H9 (cell line): ENCODE measurements around the gene DAPK1. TPM values are rescaled to one million over a fixed set of nuclear protein-coding genes. Genes with fewer than 3 reads are reported as not detected.

Source experiments
- DNase-seq: peaks from one replicate; pipeline ENCODE4 v3.0.0-alpha.2; 2017
- H2AFZ ChIP-seq: one replicate; pipeline ENCODE4 v1.6.1; 2013; ENCODE audit warnings: mild to moderate bottlenecking, low read length, control low read depth, moderate library complexity
- H2AK5ac ChIP-seq: 2 replicates; pipeline ENCODE4 v1.6.1; 2013; ENCODE audit warnings: low read length, control low read depth, mixed read lengths; ENCODE audit not compliant: insufficient read length
- H2BK120ac ChIP-seq: one replicate; pipeline ENCODE4 v1.6.1; 2013; ENCODE audit warnings: low read depth, mild to moderate bottlenecking, low read length, control low read depth, inconsistent platforms; ENCODE audit not compliant: poor library complexity, severe bottlenecking
- H2BK12ac ChIP-seq: 2 replicates; pipeline ENCODE4 v1.6.1; 2013; ENCODE audit warnings: low read length, control low read depth, mixed read lengths, low read depth; ENCODE audit not compliant: insufficient read length
- H2BK15ac ChIP-seq: 2 replicates; pipeline ENCODE4 v1.6.1; 2013; ENCODE audit warnings: low read depth, low read length, control low read depth
- H2BK20ac ChIP-seq: one replicate; pipeline ENCODE4 v1.6.1; 2013; ENCODE audit warnings: low read depth, mild to moderate bottlenecking, low read length, control low read depth, inconsistent platforms; ENCODE audit not compliant: poor library complexity, severe bottlenecking
- H2BK5ac ChIP-seq: 2 replicates; pipeline ENCODE4 v1.6.1; 2013; ENCODE audit warnings: low read length, control low read depth, mixed read lengths; ENCODE audit not compliant: insufficient read length
- H3K14ac ChIP-seq: 2 replicates; pipeline ENCODE4 v1.6.1; 2013; ENCODE audit warnings: low read length, control low read depth; ENCODE audit not compliant: insufficient read depth
- H3K18ac ChIP-seq: 2 replicates; pipeline ENCODE4 v1.6.1; 2013; ENCODE audit warnings: low read depth, mild to moderate bottlenecking, mixed read lengths, low read length, control low read depth; ENCODE audit not compliant: insufficient read length
- H3K23ac ChIP-seq: 2 replicates; pipeline ENCODE4 v1.6.1; 2013; ENCODE audit warnings: low read length, control low read depth, mixed read lengths, low read depth; ENCODE audit not compliant: insufficient read length
- H3K23me2 ChIP-seq: 2 replicates; pipeline ENCODE4 v1.6.1; 2013; ENCODE audit warnings: low read depth, mild to moderate bottlenecking, mixed read lengths, low read length, control low read depth; ENCODE audit not compliant: insufficient read length, poor library complexity, severe bottlenecking
- H3K27ac ChIP-seq: 2 replicates; pipeline ENCODE4 v1.5.1; 2013; ENCODE audit warnings: low read length, control low read depth, mixed read lengths, low read depth; ENCODE audit not compliant: insufficient read length
- H3K27me3 ChIP-seq: 2 replicates; pipeline ENCODE4 v1.6.1; 2013; ENCODE audit warnings: low read length, control low read depth, inconsistent platforms; ENCODE audit not compliant: insufficient read depth
- H3K4ac ChIP-seq: 2 replicates; pipeline ENCODE4 v1.6.1; 2013; ENCODE audit warnings: low read depth, mild to moderate bottlenecking, control low read depth, inconsistent platforms, low read length, moderate library complexity
- H3K4me1 ChIP-seq: 2 replicates; pipeline ENCODE4 v1.6.1; 2013; ENCODE audit warnings: low read length, control low read depth, inconsistent platforms; ENCODE audit not compliant: insufficient read depth
- H3K4me2 ChIP-seq: 2 replicates; pipeline ENCODE4 v1.6.1; 2013; ENCODE audit warnings: low read length, control low read depth, mixed read lengths; ENCODE audit not compliant: insufficient read length, insufficient read depth
- H3K56ac ChIP-seq: 2 replicates; pipeline ENCODE4 v1.6.1; 2013; ENCODE audit warnings: low read depth, mild to moderate bottlenecking, mixed read lengths, low read length, control low read depth; ENCODE audit not compliant: insufficient read length
- H3K79me1 ChIP-seq: 2 replicates; pipeline ENCODE4 v1.6.1; 2013; ENCODE audit warnings: low read depth, mild to moderate bottlenecking, moderate library complexity, low read length, control low read depth, inconsistent platforms; ENCODE audit not compliant: insufficient read depth, poor library complexity, severe bottlenecking
- H3K79me2 ChIP-seq: 2 replicates; pipeline ENCODE4 v1.6.1; 2013; ENCODE audit warnings: low read length, control low read depth, inconsistent platforms; ENCODE audit not compliant: insufficient read depth
- H3K9ac ChIP-seq: 2 replicates; pipeline ENCODE4 v1.6.1; 2013; ENCODE audit warnings: low read length, control low read depth, mixed read lengths; ENCODE audit not compliant: insufficient read length; ENCODE audit errors: extremely low read depth
- H3K9me3 ChIP-seq: one replicate; pipeline ENCODE4 v1.6.1; 2013; ENCODE audit warnings: low read depth, low read length, inconsistent platforms; ENCODE audit not compliant: control insufficient read depth
- H3T11ph ChIP-seq: one replicate; pipeline ENCODE4 v1.6.1; 2013; ENCODE audit warnings: mild to moderate bottlenecking, low read length, control low read depth, inconsistent platforms
- H4K20me1 ChIP-seq: one replicate; pipeline ENCODE4 v1.6.1; 2013; ENCODE audit not compliant: control insufficient read depth, insufficient read length, insufficient read depth
- H4K5ac ChIP-seq: 2 replicates; pipeline ENCODE4 v1.6.1; 2013; ENCODE audit warnings: low read depth, mild to moderate bottlenecking, mixed read lengths, low read length, control low read depth; ENCODE audit not compliant: insufficient read length
- H4K8ac ChIP-seq: replicated peaks from 2 replicates; pipeline ENCODE4 v1.6.1; 2013; ENCODE audit warnings: low read length, control low read depth, mixed read lengths, low read depth; ENCODE audit not compliant: insufficient read length
- H4K91ac ChIP-seq: 2 replicates; pipeline ENCODE4 v1.6.1; 2013; ENCODE audit warnings: low read depth, mild to moderate bottlenecking, moderate library complexity, mixed read lengths, low read length, control low read depth; ENCODE audit not compliant: insufficient read length
- H3K27ac Mint-ChIP-seq, 3 experiments: 2 replicates in 2 of 3; 3 replicates in 1 of 3; pipeline ENCODE4 v1.8.0; 2020 to 2021; ENCODE audit warnings: mixed read lengths in 3 of 3, mild to moderate bottlenecking in 1 of 3, moderate library complexity in 1 of 3
- H3K27me3 Mint-ChIP-seq: 2 replicates; pipeline ENCODE4 v1.8.0; 2021; ENCODE audit warnings: low read depth, mild to moderate bottlenecking, moderate library complexity, mixed read lengths
- H3K36me3 Mint-ChIP-seq, 3 experiments: 2 replicates in 2 of 3; 3 replicates in 1 of 3; pipeline ENCODE4 v1.8.0; 2020 to 2021; ENCODE audit warnings: low read depth in 3 of 3, mixed read lengths in 3 of 3; ENCODE audit not compliant: insufficient read depth in 1 of 3
- H3K4me1 Mint-ChIP-seq, 2 experiments: 2 replicates each; pipeline ENCODE4 v1.8.0; 2020; ENCODE audit warnings: mixed read lengths in 2 of 2
- H3K4me3 Mint-ChIP-seq, 2 experiments: 2 replicates in 1 of 2; 3 replicates in 1 of 2; pipeline ENCODE4 v1.8.0; 2020 to 2021; ENCODE audit warnings: mild to moderate bottlenecking in 2 of 2, mixed read lengths in 2 of 2, moderate library complexity in 1 of 2
- H3K9me3 Mint-ChIP-seq, 2 experiments: 2 replicates in 1 of 2; 3 replicates in 1 of 2; pipeline ENCODE4 v1.8.0; 2020; ENCODE audit warnings: mild to moderate bottlenecking in 2 of 2, mixed read lengths in 2 of 2, moderate library complexity in 1 of 2
- CTCF ChIP-seq: fragments of 200-600 bp; sonication (generic); conservative IDR thresholded peaks from 3 replicates; pipeline ENCODE4 v1.8.0; 2021; ENCODE audit warnings: antibody characterized with exemption, mild to moderate bottlenecking
- WGBS: extraction: QIAGEN DNeasy Blood & Tissue Kit; methylation state at CpG from one replicate; pipeline ENCODE4 v1.1.7; 2013; ENCODE audit warnings: missing lambda C conversion rate, low lambda C conversion rate, mixed read lengths; ENCODE audit not compliant: insufficient read length; ENCODE audit errors: extremely low coverage; 5-methylcytosine and 5-hydroxymethylcytosine counted together
- total RNA-seq: library from RNA; stranded (reverse); gene quantifications from 2 replicates; pipeline ENCODE4 v1.2.1, GENCODE V29; 2021

DAPK1 gene
- total RNA-seq, 1 experiment from 2014 or later, result 79.4 TPM

GRCh38 chr9:87641067-87641466 is 143.4 kb downstream of the DAPK1 start:
- Histone ChIP-seq H2BK120ac (no peak overlapping the region), H4K8ac (no peak overlapping the region), H4K5ac (no peak overlapping the region)

More at GRCh38 chr9:87641067-87641466, 143.4 kb downstream of the DAPK1 start:
- H3K9me3 ChIP-seq, result no peaks in the 10 kb centered on the region
- H2BK15ac ChIP-seq, result no peak overlapping the region
- H3K27me3 ChIP-seq, result no peaks in the 10 kb centered on the region
- H2AK5ac ChIP-seq, result no peak overlapping the region
- H4K91ac ChIP-seq, result no peak overlapping the region
- Mint-ChIP-seq H3K9me3 (no peaks in the 10 kb centered on the region), H3K4me1 (peaks cover 15 to 19% of the 10 kb centered on the region in 2 experiments), H3K27me3 (no peaks in the 10 kb centered on the region), H3K36me3 (peaks cover 39 to 61% (median 53%) of the 10 kb centered on the region in 3 experiments), H3K27ac (peak overlapping the region in 1 of 3 experiments; percentile 28; a peak in 1 of 7 replicates), H3K4me3 (no peak overlapping the region)
- no peak overlapping the region for H3K4ac ChIP-seq
- H2BK5ac ChIP-seq, result no peak overlapping the region
- H2AFZ ChIP-seq, result no peak overlapping the region
- DNase-seq, result peak; percentile 12
- H3K27ac ChIP-seq, result no peak overlapping the region
- peaks cover 6% of the 10 kb centered on the region; the same call in 1 of the 2 replicates for H3K4me1 ChIP-seq
- no peak for TF ChIP-seq CTCF
- H3K23ac ChIP-seq, result no peak overlapping the region
- H3K14ac ChIP-seq, result no peak overlapping the region
- no peak overlapping the region for H3K56ac ChIP-seq
- H3K23me2 ChIP-seq, result no peaks in the 10 kb centered on the region
- WGBS, result no CpG with 5 or more reads among the region's 3 CpGs
- H3K79me1 ChIP-seq, result no peaks in the 10 kb centered on the region
- no peak overlapping the region for H3T11ph ChIP-seq
- H3K79me2 ChIP-seq, result no peaks in the 10 kb centered on the region
- H2BK20ac ChIP-seq, result no peak overlapping the region
- no peak overlapping the region for H3K9ac ChIP-seq
- no peak overlapping the region for H3K18ac ChIP-seq
- no peak overlapping the region for H2BK12ac ChIP-seq
- H3K4me2 ChIP-seq, result no peak overlapping the region
- H4K20me1 ChIP-seq, result no peaks in the 10 kb centered on the region
